ENCODE data around the gene KLHL28.

DNA sequence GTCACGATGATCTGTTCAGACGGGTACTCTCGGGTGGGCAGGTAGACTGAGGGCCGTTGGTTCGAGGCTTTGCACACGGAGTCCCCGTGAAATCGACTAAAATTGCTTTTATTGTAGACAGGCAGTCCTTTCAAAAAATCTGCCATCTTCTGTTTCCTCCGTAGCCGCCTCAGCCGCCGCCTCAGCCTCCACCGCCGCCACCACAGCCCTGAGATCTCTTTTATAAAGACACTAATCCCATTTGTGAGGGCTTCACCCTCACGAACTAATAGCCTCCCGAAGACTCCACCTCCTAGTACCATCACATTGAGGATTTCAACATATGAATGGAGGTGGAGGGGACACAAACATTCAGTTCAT, 74.2 kb downstream of the KLHL28 start:
- TF ChIP-seq, protein P1, sequence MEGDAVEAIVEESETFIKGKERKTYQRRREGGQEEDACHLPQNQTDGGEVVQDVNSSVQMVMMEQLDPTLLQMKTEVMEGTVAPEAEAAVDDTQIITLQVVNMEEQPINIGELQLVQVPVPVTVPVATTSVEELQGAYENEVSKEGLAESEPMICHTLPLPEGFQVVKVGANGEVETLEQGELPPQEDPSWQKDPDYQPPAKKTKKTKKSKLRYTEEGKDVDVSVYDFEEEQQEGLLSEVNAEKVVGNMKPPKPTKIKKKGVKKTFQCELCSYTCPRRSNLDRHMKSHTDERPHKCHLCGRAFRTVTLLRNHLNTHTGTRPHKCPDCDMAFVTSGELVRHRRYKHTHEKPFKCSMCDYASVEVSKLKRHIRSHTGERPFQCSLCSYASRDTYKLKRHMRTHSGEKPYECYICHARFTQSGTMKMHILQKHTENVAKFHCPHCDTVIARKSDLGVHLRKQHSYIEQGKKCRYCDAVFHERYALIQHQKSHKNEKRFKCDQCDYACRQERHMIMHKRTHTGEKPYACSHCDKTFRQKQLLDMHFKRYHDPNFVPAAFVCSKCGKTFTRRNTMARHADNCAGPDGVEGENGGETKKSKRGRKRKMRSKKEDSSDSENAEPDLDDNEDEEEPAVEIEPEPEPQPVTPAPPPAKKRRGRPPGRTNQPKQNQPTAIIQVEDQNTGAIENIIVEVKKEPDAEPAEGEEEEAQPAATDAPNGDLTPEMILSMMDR (conservative IDR thresholded peaks at IDR 0.05 in 1 of 2, IDR thresholded peaks at IDR 0.05 in 1 of 2; ENCODE audit: low read depth in 1 of 2, low read length in 2 of 2), result no peak
- TF ChIP-seq EZH2 (IDR thresholded peaks at IDR 0.05; ENCODE audit: low read length, missing control alignments), result no peak
